ENCODE measurements around the gene COMMD7.
"Not testable (repeated sequence)": the region's sequence is repeated elsewhere in the genome, so short reads cannot be mapped to it uniquely, and the experiment has no call there.

The COMMD7 gene

GRCh38 chr20:32765230-32765875 lies 22.1 kb upstream of the COMMD7 start:
- in situ Hi-C loops (cut with MboI; ENCODE audit: low sequenced_read_pairs): not testable (repeated sequence)

- in situ Hi-C loops (cut with MboI; ENCODE audit: low sequenced_read_pairs): no loop called here
Observed at GRCh38 chr20:32764005-32764960, 21.0 kb upstream of the COMMD7 start.

- in situ Hi-C loops (cut with MboI; ENCODE audit: low sequenced_read_pairs): no loop called here
Observed at GRCh38 chr20:32763202-32764004, 20.1 kb upstream of the COMMD7 start.

GRCh38 chr20:32762754-32763201 lies 19.5 kb upstream of the COMMD7 start:
- in situ Hi-C loops (cut with MboI; ENCODE audit: low sequenced_read_pairs): no loop called here

- in situ Hi-C loops (cut with MboI; ENCODE audit: low sequenced_read_pairs): no loop called here
Observed at GRCh38 chr20:32761831-32762753, 18.8 kb upstream of the COMMD7 start, which contains the start of gene DNMT3B. Gene DNMT3B (plus strand): TSS chr20:32762385. CDS start chr20:32780324, 17,939 bp downstream.

GRCh38 chr20:32761417-32761830 lies 18.2 kb upstream of the COMMD7 start:
- in situ Hi-C loops (cut with MboI; ENCODE audit: low sequenced_read_pairs): no loop called here

GRCh38 chr20:32756156-32756555 lies 12.9 kb upstream of the COMMD7 start:
- in situ Hi-C loops (cut with MboI; ENCODE audit: low sequenced_read_pairs): no loop called here

- in situ Hi-C loops (cut with MboI; ENCODE audit: low sequenced_read_pairs): no loop called here
Observed at GRCh38 chr20:32753731-32754130, 10.5 kb upstream of the COMMD7 start.

- in situ Hi-C loops (cut with MboI; ENCODE audit: low sequenced_read_pairs): no loop called here
Observed at GRCh38 chr20:32752458-32753250, 9.4 kb upstream of the COMMD7 start.

GRCh38 chr20:32751702-32752457 lies 8.6 kb upstream of the COMMD7 start:
- in situ Hi-C loops (cut with MboI; ENCODE audit: low sequenced_read_pairs): no loop called here

GRCh38 chr20:32751293-32751692 lies 8.0 kb upstream of the COMMD7 start:
- in situ Hi-C loops (cut with MboI; ENCODE audit: low sequenced_read_pairs): no loop called here

- in situ Hi-C loops (cut with MboI; ENCODE audit: low sequenced_read_pairs): no loop called here
Observed at GRCh38 chr20:32749914-32750637, 6.8 kb upstream of the COMMD7 start.

- in situ Hi-C loops (cut with MboI; ENCODE audit: low sequenced_read_pairs): no loop called here
Observed at GRCh38 chr20:32742322-32743236, 688 bp downstream of the COMMD7 start.

GRCh38 chr20:32741151-32741550 lies 2.1 kb downstream of the COMMD7 start:
- in situ Hi-C loops (cut with MboI; ENCODE audit: low sequenced_read_pairs): no loop called here

GRCh38 chr20:32737371-32738223 lies 5.7 kb downstream of the COMMD7 start:
- in situ Hi-C loops (cut with MboI; ENCODE audit: low sequenced_read_pairs): no loop called here

- in situ Hi-C loops (cut with MboI; ENCODE audit: low sequenced_read_pairs): no loop called here
Observed at GRCh38 chr20:32731882-32732266, 11.4 kb downstream of the COMMD7 start.
